LNCAP (cell line): ENCODE measurements around the gene RABL2A.

ENCODE experiments used
- TF ChIP-seq, protein P1 (sequence below): fragments of 450-650 bp; IDR thresholded peaks from 2 replicates; pipeline ENCODE4 v1.5.1; 2017; ENCODE audit warnings: mild to moderate bottlenecking

RABL2A gene

DNA sequence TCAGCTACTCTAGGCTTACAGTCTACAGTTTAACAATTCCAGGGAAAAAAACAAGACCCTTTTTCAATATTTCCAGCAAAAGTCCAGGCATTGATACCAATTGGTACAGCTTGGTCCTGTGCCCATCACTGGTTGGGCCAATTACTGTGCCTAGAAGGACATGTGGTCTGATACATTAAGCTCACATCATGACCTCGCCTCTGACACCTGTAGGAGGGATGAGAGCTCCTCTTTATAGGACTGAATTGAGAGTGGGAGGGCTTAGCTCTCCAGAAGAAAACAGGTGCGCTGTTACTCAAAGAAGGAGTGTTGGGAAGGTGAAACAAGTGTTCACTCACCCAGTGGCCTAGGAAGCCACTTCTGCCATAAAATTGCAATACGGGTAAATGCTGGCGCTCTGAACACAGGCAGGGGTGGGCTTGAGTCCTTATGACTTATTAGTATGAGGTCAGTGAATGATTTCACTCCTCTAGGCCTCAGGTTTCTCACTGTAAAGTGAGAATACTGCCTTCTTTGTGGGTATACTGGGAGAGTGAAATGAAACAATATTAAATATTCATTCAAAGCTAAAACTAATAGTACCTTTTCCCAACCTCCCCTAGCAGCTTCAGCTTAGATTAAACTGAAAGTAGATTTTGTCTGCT is 49.7 kb downstream of the RABL2A start:
- TF ChIP-seq, protein P1, sequence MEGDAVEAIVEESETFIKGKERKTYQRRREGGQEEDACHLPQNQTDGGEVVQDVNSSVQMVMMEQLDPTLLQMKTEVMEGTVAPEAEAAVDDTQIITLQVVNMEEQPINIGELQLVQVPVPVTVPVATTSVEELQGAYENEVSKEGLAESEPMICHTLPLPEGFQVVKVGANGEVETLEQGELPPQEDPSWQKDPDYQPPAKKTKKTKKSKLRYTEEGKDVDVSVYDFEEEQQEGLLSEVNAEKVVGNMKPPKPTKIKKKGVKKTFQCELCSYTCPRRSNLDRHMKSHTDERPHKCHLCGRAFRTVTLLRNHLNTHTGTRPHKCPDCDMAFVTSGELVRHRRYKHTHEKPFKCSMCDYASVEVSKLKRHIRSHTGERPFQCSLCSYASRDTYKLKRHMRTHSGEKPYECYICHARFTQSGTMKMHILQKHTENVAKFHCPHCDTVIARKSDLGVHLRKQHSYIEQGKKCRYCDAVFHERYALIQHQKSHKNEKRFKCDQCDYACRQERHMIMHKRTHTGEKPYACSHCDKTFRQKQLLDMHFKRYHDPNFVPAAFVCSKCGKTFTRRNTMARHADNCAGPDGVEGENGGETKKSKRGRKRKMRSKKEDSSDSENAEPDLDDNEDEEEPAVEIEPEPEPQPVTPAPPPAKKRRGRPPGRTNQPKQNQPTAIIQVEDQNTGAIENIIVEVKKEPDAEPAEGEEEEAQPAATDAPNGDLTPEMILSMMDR, result no peak

DNA sequence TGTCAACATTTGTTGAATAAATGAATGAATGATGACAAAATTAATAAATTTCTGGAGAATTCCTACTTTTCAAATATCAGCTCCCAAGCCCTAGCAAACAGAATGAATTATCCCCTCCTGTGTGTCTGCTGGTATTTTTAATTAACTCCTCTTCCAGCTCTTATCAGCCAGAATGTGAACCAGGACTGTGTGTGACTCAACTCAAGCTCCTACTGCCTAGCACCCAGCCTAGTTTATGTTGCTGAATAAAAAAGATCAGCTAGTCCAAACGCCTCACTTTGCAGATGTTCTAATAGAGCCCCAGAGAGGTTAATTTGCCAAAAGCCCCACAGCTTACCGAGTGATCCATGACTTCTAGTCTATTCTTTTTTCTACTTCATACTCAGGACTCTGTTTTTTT is 50.3 kb downstream of the RABL2A start:
- TF ChIP-seq, protein P1, result no peak

DNA sequence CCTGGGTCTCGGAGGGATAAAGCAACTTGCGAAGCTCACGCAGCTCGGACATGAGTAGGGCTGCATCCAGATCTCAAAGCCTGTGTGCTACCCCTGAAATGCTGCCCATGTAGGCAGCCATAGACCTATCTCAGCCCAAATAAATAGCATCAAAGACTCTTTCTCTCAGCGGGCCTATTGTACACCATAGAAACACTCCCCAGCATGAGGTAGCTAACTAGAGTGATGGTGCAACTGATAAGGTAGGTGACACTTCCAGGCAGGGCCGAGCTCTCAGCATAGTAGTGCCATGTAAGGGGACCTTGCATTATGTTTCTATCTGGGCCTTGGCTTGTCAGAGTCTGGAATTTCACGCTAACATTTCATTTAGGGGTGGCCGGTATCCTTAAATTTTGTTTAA is 52.4 kb downstream of the RABL2A start:
- TF ChIP-seq, protein P1, result no peak

DNA sequence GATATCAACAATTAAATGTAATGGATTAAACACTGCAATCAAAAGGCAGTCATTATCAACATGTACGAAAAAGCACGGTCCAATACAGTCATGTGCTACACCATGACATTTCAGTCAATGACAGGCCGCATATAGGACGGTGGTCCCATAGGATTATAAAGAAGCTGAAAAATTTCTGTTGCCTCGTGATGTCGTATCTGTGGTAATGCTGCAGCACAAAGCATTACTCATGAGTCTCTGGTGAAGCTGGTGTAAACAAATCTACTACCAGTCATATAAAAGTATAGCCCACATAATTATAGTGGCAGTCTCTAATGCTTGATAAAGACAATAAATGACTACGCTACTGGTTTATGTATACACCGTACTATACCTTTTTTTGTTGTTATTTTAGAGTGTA is 58.4 kb downstream of the RABL2A start:
- TF ChIP-seq, protein P1, result no peak

DNA sequence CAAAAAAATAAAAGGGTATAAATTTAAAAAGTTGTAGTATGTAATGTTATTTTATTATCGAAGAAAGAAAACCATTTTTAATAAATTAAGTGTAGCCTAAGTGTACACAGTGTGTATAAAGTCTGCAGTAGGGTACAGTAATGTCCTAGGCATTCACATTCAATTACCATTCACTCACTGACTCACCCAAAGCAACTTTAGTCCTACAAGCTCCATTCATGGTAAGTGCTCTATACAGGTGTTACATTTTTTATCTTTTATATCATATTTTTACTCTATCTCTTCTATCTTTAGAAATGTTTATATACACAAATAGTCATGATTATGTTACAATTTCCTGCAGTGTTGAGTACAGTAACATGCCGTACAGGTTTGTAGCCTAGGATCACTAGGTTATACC is 59.5 kb downstream of the RABL2A start:
- TF ChIP-seq, protein P1, result no peak
